Right atrium auricular region (tissue), 2 donors: ENCODE data around the gene CSF1R. TPM values are rescaled to one million over a fixed set of nuclear protein-coding genes. Genes with fewer than 3 reads are reported as not detected.
A peak's percentile ranks its signal among the peaks of the same experiment; 100 is the strongest.

Experiments used
- DNase-seq: peaks from one replicate; pipeline ENCODE4 v3.0.0-alpha.2; 2019; ENCODE audit warnings: low spot score
- H3K27ac ChIP-seq, 2 donors: fragments of 200-600 bp; sonication (generic); 1 replicate in 1 of 2; 2 replicates in 1 of 2; pipeline ENCODE4 v1.5.1; 2016 to 2019
- H3K27me3 ChIP-seq, 2 donors: fragments of 200-600 bp; sonication (generic); one replicate each; pipeline versions ENCODE4 v1.5.1 to v1.6.0; 2017 to 2019
- H3K36me3 ChIP-seq: fragments of 200-600 bp; sonication (generic); one replicate; pipeline ENCODE4 v1.5.1; 2016
- H3K4me1 ChIP-seq, 2 donors: fragments of 200-600 bp; sonication (generic); one replicate each; pipeline versions ENCODE4 v1.5.1 to v1.6.0; 2017 to 2019
- H3K4me3 ChIP-seq, 2 donors: fragments of 200-600 bp; sonication (generic); 1 replicate in 1 of 2; 2 replicates in 1 of 2; pipeline ENCODE4 v1.5.1; 2017 to 2019; ENCODE audit warnings: mild to moderate bottlenecking in 1 of 2, moderate library complexity in 1 of 2
- H3K9me3 ChIP-seq, 2 donors: fragments of 200-600 bp; sonication (generic); one replicate each; pipeline ENCODE4 v1.5.1; 2019
- CTCF ChIP-seq, 2 donors: fragments of 200-600 bp; sonication (generic); IDR thresholded peaks; one replicate each; pipeline ENCODE4 v1.5.1; 2019; ENCODE audit warnings: antibody characterized with exemption in 2 of 2
- total RNA-seq, 2 donors: library from RNA; depleted of rRNA; stranded (reverse); fragments of >200 nt; gene quantifications; one replicate each; pipeline ENCODE4 v1.1.0, GENCODE V29; 2016

The CSF1R gene
- total RNA-seq, 2 donors from 2014 or later = 11.2 to 24.6 TPM

GRCh38 chr5:150068472-150068871 lies 17.9 kb downstream of the CSF1R start:
- no peak overlapping the region for H3K27ac ChIP-seq
- H3K36me3 ChIP-seq = no peaks in the 10 kb centered on the region
- no peaks in the 10 kb centered on the region for H3K9me3 ChIP-seq
- DNase-seq = no peak
- TF ChIP-seq CTCF (IDR thresholded peaks at IDR 0.05) = no peak
- H3K4me3 ChIP-seq = no peak overlapping the region
- H3K4me1 ChIP-seq = peaks cover 0 to 5% of the 10 kb centered on the region in 2 donors
- no peaks in the 10 kb centered on the region for H3K27me3 ChIP-seq

- no peak overlapping the region for H3K4me3 ChIP-seq
- DNase-seq = no peak
These were observed 18.3 kb downstream of the CSF1R start for GRCh38 chr5:150068071-150068470.

GRCh38 chr5:150067405-150067960 lies 18.9 kb downstream of the CSF1R start:
- no peak overlapping the region for H3K4me3 ChIP-seq
- DNase-seq = no peak
- H3K27me3 ChIP-seq = no peaks in the 10 kb centered on the region
- H3K36me3 ChIP-seq = no peaks in the 10 kb centered on the region
- TF ChIP-seq CTCF (IDR thresholded peaks at IDR 0.05) = no peak
- peaks cover 0 to 5% of the 10 kb centered on the region in 2 donors for H3K4me1 ChIP-seq
- no peak overlapping the region for H3K27ac ChIP-seq
- H3K9me3 ChIP-seq = no peaks in the 10 kb centered on the region

More at GRCh38 chr5:150068071-150068470, 18.3 kb downstream of the CSF1R start:
- no peak overlapping the region for H3K27ac ChIP-seq
- TF ChIP-seq CTCF (IDR thresholded peaks at IDR 0.05) = no peak
- H3K4me1 ChIP-seq = peaks cover 0 to 5% of the 10 kb centered on the region in 2 donors
- no peaks in the 10 kb centered on the region for H3K9me3 ChIP-seq
- no peaks in the 10 kb centered on the region for H3K27me3 ChIP-seq
- H3K36me3 ChIP-seq = no peaks in the 10 kb centered on the region

GRCh38 chr5:150066901-150067396 lies 19.4 kb downstream of the CSF1R start:
- Histone ChIP-seq H3K36me3 (no peaks in the 10 kb centered on the region), H3K9me3 (no peaks in the 10 kb centered on the region), H3K27ac (peak overlapping the region in 1 of 2 donors; percentile 19), H3K4me1 (peaks cover 0 to 5% of the 10 kb centered on the region in 2 donors), H3K4me3 (no peak overlapping the region), H3K27me3 (no peaks in the 10 kb centered on the region)
- no peak for DNase-seq
- TF ChIP-seq CTCF (IDR thresholded peaks at IDR 0.05) = no peak

- Histone ChIP-seq H3K9me3 (no peaks in the 10 kb centered on the region), H3K4me3 (no peak overlapping the region), H3K27ac (peak overlapping the region in 1 of 2 donors; percentile 19), H3K36me3 (no peaks in the 10 kb centered on the region), H3K27me3 (no peaks in the 10 kb centered on the region), H3K4me1 (peaks cover 0 to 5% of the 10 kb centered on the region in 2 donors)
- DNase-seq = no peak
- TF ChIP-seq CTCF (IDR thresholded peaks at IDR 0.05) = no peak
These were observed 19.9 kb downstream of the CSF1R start for GRCh38 chr5:150066436-150066835.

GRCh38 chr5:150065886-150066285 lies 20.5 kb downstream of the CSF1R start:
- no peaks in the 10 kb centered on the region for H3K9me3 ChIP-seq
- no peak overlapping the region for H3K4me3 ChIP-seq
- peaks cover 0 to 5% of the 10 kb centered on the region in 2 donors for H3K4me1 ChIP-seq
- no peaks in the 10 kb centered on the region for H3K27me3 ChIP-seq
- H3K27ac ChIP-seq = peak overlapping the region; percentile 19 to 29
- no peak for DNase-seq
- no peaks in the 10 kb centered on the region for H3K36me3 ChIP-seq
- TF ChIP-seq CTCF (IDR thresholded peaks at IDR 0.05) = no peak
